Inflammatory macrophage treated with lipopolysaccharide for 4 hours (primary cell): Measurements from ENCODE around the gene ZNF423.
"Not testable (repeated sequence)": the region's sequence is repeated elsewhere in the genome, so short reads cannot be mapped to it uniquely, and the experiment has no call there.

Source experiments
- DNase-seq: peaks from one replicate; pipeline ENCODE4 v3.0.0-alpha.2; 2020

ZNF423 gene

DNA sequence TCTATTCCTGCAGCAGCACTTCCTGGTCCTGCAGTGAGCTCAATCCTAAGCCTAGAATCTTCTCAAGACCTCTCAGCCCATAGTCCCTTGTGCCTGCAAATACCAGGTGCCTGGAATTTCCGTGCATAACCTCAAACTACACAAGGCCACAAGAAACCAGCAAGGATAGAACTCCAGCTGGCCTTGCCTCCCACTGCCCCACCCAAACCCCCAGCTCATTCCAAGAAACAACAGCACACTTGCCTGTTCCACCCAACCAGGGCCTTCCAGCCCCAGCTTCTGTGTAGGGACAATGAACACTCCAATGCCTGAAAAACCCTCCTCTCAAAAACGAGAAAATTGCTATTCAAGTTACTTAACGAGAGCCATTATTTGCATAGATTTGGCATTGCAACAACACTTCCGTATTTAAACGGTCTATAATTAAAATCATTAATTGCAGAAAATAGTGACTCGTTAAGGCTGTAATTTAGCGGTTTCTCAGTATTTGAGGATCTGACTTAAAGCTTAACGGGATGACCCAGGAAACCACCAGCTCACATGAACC, 335.3 kb downstream of the ZNF423 start:
- DNase-seq, result no peak

- no peak for DNase-seq
These were observed 336.2 kb downstream of the ZNF423 start for GRCh38 chr16:49519741-49520140.

DNA sequence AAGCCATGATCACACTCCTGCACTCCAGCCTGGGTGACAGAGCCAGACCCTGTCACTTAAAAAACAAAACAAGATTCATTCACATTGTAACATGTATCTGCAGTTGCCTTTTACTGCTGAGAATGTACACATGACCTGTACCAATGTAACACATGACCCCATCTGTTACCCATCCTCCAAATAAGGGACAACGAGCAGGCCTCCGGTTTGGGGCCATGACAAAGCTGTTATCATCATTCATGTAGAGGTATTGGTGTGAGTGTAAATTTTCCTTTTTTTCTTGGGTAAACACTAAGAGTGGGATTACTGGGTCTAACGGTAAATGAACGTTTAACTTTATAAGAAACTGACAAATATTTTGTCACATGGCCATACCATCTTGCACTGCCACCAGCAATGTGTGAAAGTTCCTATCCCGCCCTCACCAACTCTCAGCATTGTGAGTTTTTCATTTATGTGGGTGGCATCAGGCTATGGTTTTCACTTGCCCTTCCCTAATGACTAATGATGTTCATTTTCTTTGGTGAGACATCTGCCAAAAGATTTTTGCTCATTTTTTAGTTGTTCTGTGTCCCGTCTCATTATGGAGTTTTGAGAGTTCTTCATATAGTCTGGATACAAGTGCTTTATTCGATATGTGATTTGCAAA, 336.8 kb downstream of the ZNF423 start:
- DNase-seq, result no peak

GRCh38 chr16:49516382-49517036, 339.4 kb downstream of the ZNF423 start:
- DNase-seq, result no peak

- no peak for DNase-seq
These were observed 340.1 kb downstream of the ZNF423 start for GRCh38 chr16:49515861-49516260.

GRCh38 chr16:49515016-49515565, 340.8 kb downstream of the ZNF423 start:
- DNase-seq, result no peak

GRCh38 chr16:49514073-49514980, 341.6 kb downstream of the ZNF423 start:
- no peak for DNase-seq

- no peak for DNase-seq
These were observed 342.9 kb downstream of the ZNF423 start for GRCh38 chr16:49513040-49513439.

- DNase-seq, result no peak
These were observed 345.1 kb downstream of the ZNF423 start for GRCh38 chr16:49510654-49511305.

DNA sequence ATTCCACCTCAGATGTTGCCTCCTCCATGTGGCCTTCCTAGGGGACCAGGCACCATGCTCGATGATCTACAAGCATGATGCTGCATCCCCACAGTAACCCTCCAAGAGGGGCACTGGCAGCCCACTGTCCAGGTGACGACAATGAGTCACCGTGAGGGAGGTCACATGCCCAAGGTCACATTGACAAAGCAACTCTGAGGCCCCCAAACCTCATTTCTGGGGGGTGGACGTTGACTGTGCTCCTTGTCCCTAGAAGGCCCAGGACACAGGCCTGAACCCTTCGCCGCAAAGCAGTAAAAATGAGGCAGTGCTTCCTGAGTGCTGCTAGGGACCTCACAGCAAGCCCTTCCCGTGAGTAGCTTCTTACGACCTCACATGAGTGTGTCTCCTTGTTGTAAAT, 345.8 kb downstream of the ZNF423 start:
- DNase-seq, result no peak

DNA sequence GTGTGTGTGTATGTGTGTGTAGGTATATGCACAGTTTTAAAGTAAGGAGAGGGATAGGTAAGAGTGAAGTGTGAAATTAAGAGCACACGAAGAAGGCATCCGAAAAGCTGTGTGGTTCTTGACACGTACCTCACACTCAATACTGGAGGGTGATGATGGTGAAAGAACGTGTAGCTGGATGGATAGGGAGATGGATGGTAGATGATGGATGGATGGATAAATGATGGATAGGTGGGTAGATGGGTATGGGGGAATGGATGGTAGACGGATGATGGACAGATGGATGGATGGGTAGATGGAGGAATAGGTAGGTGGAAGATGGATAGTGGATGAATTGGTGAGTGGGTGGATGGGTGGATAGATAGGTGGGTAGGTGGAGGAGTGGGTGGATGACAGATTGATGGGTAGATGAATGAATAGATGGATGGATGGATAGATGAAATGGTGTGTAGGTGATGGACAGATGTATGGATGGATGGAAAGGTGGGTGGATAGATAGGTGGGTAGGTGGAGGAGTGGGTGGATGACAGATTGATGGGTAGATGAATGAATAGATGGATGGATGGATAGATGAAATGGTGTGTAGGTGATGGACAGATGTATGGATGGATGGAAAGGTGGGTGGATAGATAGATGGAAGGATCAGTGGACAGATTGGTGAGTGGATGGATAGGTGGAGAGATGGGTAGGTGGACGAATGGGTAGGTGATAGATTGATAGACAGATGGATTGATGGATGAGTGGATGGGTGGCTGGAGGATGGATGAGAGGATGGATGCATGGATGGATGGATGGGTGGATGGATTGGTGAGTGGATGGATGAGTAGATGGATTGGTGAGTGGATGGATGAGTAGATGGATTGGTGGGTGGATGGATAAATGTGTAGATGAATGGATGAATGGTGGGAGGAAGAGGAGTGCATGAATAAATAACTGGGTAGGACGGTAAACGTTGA, 349.6 kb downstream of the ZNF423 start:
- not testable (repeated sequence) for DNase-seq

GRCh38 chr16:49505556-49505955, 350.4 kb downstream of the ZNF423 start:
- no peak for DNase-seq

DNA sequence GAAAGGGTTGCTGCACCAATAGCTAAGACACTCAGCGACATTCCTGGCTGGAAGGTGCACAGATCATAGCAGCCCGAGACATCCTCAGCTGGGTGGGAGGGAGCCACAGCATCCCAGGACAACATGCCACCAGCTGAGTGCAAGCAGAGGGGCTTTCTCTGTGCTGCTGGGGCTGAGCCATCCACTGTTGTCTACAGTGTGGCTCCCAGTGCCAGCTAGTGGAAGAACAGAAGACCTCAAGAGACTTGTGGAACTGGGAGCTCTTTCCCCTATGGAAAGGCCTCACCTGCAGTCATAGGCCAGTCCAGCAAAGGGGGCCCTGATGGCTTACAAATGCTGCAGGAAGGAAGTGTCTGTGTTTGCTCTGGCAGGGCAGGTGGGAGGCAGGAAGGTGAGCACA, 351.3 kb downstream of the ZNF423 start:
- no peak for DNase-seq

- DNase-seq, result no peak
These were observed 351.9 kb downstream of the ZNF423 start for GRCh38 chr16:49504023-49504364.

- no peak for DNase-seq
These were observed 352.5 kb downstream of the ZNF423 start for GRCh38 chr16:49503256-49504022.

GRCh38 chr16:49502136-49502881, 353.6 kb downstream of the ZNF423 start:
- DNase-seq, result no peak

DNA sequence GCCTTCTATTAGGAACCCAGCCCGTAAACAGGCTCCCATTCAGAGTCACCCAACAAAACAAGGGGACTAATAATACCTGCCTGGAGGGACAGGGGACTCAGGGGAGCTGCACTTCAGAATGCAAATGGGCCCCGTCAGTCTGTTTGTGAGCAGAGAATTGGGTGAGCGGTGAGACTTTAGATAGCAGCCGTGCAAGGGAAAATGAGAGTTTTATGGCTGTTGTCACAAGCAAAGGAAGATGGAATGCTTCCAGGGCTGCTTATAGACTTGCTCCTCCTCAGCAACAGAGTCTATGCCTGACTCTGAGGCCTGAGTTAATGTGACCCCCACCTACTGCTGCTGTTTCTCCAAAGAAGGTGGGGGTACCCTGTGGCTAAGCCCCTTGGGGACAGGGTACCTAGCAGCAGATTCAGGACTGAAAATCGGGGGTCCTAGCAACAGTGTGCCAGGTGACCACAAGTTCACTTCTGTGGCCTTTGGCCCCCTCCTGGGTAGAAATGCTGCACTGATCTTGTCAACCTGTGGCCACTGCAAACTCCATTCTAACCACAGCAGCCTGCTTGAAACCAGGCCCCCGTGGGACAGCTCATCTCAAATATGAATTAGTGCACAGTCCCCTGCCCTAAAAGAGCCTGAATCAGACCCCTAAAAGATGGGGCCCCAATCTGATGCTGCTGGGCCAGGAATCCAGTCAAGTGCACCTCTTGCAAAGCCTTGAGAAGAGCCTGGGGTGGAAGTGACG, 355.9 kb downstream of the ZNF423 start:
- no peak for DNase-seq

DNA sequence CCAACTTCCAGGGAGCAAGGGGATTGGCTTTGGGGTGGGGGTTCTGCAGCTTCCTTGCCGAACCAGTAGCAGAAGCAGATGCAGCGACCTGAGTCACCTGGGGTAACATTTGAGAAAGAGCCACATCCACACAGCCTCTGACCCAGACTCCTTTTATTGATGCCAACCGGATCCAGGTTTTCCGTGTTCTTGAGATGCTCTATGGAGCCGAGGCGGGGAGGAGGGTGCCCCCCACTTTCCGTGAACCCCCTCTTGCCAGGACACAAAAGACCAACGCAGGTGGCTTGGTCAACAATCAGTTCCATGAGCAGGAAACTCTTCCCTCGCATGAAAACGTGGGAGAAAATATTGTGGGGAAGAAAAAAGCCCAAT, 356.5 kb downstream of the ZNF423 start:
- DNase-seq, result no peak
